Measurements from ENCODE around the gene MACC1. TPM values are rescaled to one million over a fixed set of nuclear protein-coding genes. Genes with fewer than 3 reads are reported as not detected.

MACC1 gene
- total and polyA plus RNA-seq, 2 of the 13 experiments (the other 11 are each of a cell fraction or from before 2014, with no cell fraction given) = 0.04 TPM; not detected in 1

DNA sequence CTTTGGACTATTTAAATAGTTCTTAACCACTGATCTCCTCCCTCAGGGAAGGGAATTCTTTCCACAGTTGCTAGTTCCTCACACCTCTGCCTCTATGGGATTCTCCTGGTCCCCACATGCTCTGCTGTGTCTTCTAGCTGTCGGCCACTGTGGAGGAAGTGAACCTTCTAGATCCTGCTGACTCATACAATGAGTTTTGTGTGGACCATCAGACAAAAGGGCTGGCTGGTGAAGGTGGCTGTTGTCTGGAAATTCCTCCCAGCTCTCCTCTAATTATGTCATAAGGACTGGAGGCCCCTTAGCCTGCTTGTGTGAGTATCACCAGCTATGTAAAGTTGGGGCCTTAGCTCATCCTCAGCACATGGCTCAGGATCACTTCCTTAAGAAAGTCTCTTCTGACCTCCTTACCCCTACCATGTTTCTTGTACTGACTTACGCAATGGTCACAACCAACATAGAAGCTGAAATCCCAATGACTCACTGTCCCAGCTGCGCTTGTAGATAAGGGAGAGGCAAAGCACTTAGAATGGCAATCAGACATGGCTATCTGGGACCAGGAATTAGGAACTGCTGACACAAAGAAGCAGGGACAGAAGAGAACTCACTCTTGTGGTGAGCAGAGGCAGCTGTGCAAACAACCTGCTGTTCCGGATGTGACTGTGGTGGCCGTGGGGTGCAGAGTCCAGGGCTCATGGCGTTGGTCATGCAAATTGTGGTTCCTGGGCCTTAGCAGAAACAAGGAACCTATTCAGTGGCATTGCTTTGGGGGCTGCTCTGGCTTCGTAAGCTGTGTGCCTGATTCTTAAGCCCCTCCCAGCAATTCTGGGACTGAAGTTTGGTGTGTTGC, 2.5 kb upstream of the MACC1 start (continued):
- no peak for TF ChIP-seq NONO (IDR thresholded peaks at IDR 0.05)
- no peak; the same call in 1 of the 2 replicates for TF ChIP-seq NONO (CRISPR knock-in tag; conservative IDR thresholded peaks at IDR 0.05)
- TF ChIP-seq CHCHD3 (CRISPR knock-in tag; IDR thresholded peaks at IDR 0.05) = no peak
- no peak for TF ChIP-seq ZNF160 (CRISPR knock-in tag; IDR thresholded peaks at IDR 0.05)
- TF ChIP-seq, protein P1, sequence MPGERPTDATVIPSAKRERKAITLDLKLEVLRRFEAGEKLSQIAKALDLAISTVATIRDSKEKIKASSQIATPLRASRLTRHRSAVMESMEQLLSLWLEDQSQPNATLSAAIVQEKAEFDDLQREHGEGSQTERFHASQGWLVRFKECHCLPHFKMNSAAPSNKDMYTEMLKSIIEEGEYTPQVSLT (CRISPR knock-in tag; IDR thresholded peaks at IDR 0.05; ENCODE audit: borderline replicate concordance, low read depth) = no peak
- TF ChIP-seq YEATS4 (CRISPR knock-in tag; IDR thresholded peaks at IDR 0.05; ENCODE audit: borderline replicate concordance) = peak; percentile 61; the same call in 1 of the 2 replicates
- TF ChIP-seq RAD51 (IDR thresholded peaks at IDR 0.05; ENCODE audit: borderline replicate concordance) = no peak
- TF ChIP-seq SNRNP70 (IDR thresholded peaks at IDR 0.05; ENCODE audit: low read depth, low read length) = no peak
- TF ChIP-seq, protein P2, sequence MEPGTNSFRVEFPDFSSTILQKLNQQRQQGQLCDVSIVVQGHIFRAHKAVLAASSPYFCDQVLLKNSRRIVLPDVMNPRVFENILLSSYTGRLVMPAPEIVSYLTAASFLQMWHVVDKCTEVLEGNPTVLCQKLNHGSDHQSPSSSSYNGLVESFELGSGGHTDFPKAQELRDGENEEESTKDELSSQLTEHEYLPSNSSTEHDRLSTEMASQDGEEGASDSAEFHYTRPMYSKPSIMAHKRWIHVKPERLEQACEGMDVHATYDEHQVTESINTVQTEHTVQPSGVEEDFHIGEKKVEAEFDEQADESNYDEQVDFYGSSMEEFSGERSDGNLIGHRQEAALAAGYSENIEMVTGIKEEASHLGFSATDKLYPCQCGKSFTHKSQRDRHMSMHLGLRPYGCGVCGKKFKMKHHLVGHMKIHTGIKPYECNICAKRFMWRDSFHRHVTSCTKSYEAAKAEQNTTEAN (CRISPR knock-in tag; conservative IDR thresholded peaks at IDR 0.05) = peak; percentile 81; the same call in 1 of the 2 replicates
- peak; percentile 98 for TF ChIP-seq CBX5 (CRISPR knock-in tag; IDR thresholded peaks at IDR 0.05; ENCODE audit: borderline replicate concordance)
- TF ChIP-seq ZSCAN30 (CRISPR knock-in tag; IDR thresholded peaks at IDR 0.05) = no peak; the same call in 1 of the 2 replicates
- TF ChIP-seq SAFB2 (CRISPR knock-in tag; IDR thresholded peaks at IDR 0.05; ENCODE audit: borderline replicate concordance, low read depth) = no peak; the same call in 1 of the 2 replicates
- TF ChIP-seq MEIS1 (CRISPR knock-in tag; IDR thresholded peaks at IDR 0.05; ENCODE audit: borderline replicate concordance) = no peak
- TF ChIP-seq, protein P3, sequence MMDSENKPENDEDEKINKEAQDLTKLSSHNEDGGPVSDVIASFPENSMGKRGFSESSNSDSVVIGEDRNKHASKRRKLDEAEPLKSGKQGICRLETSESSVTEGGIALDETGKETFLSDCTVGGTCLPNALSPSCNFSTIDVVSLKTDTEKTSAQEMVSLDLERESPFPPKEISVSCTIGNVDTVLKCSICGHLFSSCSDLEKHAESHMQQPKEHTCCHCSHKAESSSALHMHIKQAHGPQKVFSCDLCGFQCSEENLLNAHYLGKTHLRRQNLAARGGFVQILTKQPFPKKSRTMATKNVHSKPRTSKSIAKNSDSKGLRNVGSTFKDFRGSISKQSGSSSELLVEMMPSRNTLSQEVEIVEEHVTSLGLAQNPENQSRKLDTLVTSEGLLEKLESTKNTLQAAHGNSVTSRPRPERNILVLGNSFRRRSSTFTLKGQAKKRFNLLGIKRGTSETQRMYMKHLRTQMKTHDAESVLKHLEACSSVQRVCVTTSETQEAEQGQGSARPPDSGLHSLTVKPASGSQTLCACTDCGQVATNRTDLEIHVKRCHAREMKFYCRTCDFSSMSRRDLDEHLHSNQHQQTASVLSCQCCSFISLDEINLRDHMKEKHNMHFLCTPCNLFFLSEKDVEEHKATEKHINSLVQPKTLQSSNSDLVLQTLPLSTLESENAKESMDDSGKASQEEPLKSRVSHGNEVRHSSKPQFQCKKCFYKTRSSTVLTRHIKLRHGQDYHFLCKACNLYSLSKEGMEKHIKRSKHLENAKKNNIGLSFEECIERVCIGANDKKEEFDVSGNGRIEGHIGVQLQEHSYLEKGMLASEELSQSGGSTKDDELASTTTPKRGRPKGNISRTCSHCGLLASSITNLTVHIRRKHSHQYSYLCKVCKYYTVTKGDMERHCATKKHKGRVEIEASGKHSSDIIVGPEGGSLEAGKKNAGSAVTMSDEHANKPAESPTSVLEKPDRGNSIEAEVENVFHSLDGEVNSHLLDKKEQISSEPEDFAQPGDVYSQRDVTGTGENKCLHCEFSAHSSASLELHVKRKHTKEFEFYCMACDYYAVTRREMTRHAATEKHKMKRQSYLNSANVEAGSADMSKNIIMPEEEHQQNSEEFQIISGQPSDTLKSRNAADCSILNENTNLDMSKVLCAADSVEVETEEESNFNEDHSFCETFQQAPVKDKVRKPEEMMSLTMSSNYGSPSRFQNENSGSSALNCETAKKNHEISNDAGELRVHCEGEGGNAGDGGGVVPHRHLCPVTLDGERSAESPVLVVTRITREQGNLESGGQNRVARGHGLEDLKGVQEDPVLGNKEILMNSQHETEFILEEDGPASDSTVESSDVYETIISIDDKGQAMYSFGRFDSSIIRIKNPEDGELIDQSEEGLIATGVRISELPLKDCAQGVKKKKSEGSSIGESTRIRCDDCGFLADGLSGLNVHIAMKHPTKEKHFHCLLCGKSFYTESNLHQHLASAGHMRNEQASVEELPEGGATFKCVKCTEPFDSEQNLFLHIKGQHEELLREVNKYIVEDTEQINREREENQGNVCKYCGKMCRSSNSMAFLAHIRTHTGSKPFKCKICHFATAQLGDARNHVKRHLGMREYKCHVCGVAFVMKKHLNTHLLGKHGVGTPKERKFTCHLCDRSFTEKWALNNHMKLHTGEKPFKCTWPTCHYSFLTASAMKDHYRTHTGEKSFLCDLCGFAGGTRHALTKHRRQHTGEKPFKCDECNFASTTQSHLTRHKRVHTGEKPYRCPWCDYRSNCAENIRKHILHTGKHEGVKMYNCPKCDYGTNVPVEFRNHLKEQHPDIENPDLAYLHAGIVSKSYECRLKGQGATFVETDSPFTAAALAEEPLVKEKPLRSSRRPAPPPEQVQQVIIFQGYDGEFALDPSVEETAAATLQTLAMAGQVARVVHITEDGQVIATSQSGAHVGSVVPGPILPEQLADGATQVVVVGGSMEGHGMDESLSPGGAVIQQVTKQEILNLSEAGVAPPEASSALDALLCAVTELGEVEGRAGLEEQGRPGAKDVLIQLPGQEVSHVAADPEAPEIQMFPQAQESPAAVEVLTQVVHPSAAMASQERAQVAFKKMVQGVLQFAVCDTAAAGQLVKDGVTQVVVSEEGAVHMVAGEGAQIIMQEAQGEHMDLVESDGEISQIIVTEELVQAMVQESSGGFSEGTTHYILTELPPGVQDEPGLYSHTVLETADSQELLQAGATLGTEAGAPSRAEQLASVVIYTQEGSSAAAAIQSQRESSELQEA (CRISPR knock-in tag; IDR thresholded peaks at IDR 0.05; ENCODE audit: not compliant biosample characterization) = no peak
- no peak for TF ChIP-seq CBX2 (IDR thresholded peaks at IDR 0.05; ENCODE audit: low read depth, low read length)
- no peak; the same call in 1 of the 2 replicates for TF ChIP-seq CBX2 (CRISPR knock-in tag; IDR thresholded peaks at IDR 0.05; ENCODE audit: low read depth)
- TF ChIP-seq NPAS2 (CRISPR knock-in tag; IDR thresholded peaks at IDR 0.05; ENCODE audit: borderline replicate concordance) = no peak
- no peak for TF ChIP-seq ZNF367 (CRISPR knock-in tag; IDR thresholded peaks at IDR 0.05; ENCODE audit: borderline replicate concordance)
